Measurements from ENCODE around the gene FTCDNL1.

The FTCDNL1 gene

GRCh38 chr2:199792381-199792780 lies 58.6 kb downstream of the FTCDNL1 start:
- DNase-seq (ENCODE audit: low read depth in 2 of 2, low spot score in 1 of 2), result no peak

- DNase-seq (ENCODE audit: low read depth in 2 of 2, low spot score in 1 of 2), result no peak
Observed at GRCh38 chr2:199791326-199791725, 59.7 kb downstream of the FTCDNL1 start.

GRCh38 chr2:199784512-199784911 lies 66.5 kb downstream of the FTCDNL1 start:
- DNase-seq (ENCODE audit: low read depth in 2 of 2, low spot score in 1 of 2), result no peak

GRCh38 chr2:199779589-199779988 lies 71.4 kb downstream of the FTCDNL1 start:
- no peak for DNase-seq (ENCODE audit: low read depth in 2 of 2, low spot score in 1 of 2)

- no peak for DNase-seq (ENCODE audit: low read depth in 2 of 2, low spot score in 1 of 2)
Observed at GRCh38 chr2:199778655-199779054, 72.3 kb downstream of the FTCDNL1 start.

DNA sequence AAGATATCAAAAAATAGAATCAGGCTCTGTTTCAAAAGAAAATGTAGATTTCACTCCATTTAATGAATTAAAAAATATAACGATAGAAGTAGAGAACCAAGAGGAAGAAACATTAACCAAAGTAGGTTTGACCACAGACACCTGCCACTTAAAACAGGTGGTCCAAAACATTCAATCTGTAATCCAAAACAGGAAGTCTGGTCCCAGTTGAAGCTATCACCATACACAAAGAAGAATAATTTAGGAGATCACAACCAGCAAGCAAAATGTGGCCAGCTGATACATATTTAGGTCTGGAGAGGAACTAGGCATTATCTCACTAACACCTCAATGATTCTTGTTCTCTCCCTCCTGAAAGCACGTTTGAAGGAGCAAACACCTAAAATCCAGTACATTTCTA lies 73.1 kb downstream of the FTCDNL1 start:
- DNase-seq (ENCODE audit: low read depth in 2 of 2, low spot score in 1 of 2), result no peak

- no peak for DNase-seq (ENCODE audit: low read depth in 2 of 2, low spot score in 1 of 2)
Observed at GRCh38 chr2:199777315-199777714, 73.7 kb downstream of the FTCDNL1 start.

DNA sequence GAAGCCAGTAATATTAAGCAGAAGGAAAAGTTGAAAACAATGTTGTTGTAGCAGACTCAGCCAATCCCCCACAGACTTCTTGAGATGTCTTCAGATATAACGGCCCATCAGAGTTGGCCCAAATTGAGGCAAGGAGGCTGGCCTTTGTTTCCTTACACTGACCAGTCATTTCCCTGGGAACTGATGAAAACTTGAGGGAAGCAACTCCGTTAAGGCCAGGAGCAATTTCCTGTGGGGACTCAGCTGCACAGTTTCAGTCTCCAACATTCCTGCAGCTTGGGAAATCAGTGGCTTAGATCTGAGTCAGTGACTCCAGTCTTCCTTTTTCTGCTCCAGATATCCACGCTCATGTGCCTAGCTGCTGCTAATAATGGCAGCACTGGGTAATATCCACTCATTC lies 75.7 kb downstream of the FTCDNL1 start:
- DNase-seq (ENCODE audit: low read depth in 2 of 2, low spot score in 1 of 2), result no peak

GRCh38 chr2:199772035-199772976 lies 78.7 kb downstream of the FTCDNL1 start:
- no peak for DNase-seq (ENCODE audit: low read depth in 2 of 2, low spot score in 1 of 2)

DNA sequence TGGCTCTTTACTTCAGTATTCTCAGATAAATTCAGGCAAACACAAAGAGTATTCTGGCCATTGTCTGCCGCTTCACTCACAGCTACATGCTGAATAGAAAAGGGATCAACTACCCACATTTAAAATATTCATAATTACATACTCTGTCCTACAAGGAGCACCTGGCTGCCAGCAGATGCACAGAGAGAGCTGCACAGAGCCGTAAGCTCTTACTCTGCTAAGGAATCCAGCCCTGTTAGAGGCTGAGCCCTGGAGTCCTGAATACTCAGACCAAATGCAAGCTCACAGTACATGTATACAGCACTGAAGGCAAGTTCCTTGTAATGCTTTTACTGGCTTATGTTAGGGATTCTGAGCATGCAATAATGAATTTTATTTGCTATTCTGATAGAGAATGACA lies 80.3 kb downstream of the FTCDNL1 start:
- DNase-seq (ENCODE audit: low read depth in 2 of 2, low spot score in 1 of 2), result no peak

GRCh38 chr2:199765646-199766045 lies 85.3 kb downstream of the FTCDNL1 start:
- DNase-seq (ENCODE audit: low read depth in 2 of 2, low spot score in 1 of 2), result no peak

- no peak for DNase-seq (ENCODE audit: low read depth in 2 of 2, low spot score in 1 of 2)
Observed at GRCh38 chr2:199764273-199764800, 86.7 kb downstream of the FTCDNL1 start.

GRCh38 chr2:199762963-199763362 lies 88.0 kb downstream of the FTCDNL1 start:
- no peak for DNase-seq (ENCODE audit: low read depth in 2 of 2, low spot score in 1 of 2)

- DNase-seq (ENCODE audit: low read depth in 2 of 2, low spot score in 1 of 2), result no peak
Observed at GRCh38 chr2:199760574-199760973, 90.4 kb downstream of the FTCDNL1 start.

DNA sequence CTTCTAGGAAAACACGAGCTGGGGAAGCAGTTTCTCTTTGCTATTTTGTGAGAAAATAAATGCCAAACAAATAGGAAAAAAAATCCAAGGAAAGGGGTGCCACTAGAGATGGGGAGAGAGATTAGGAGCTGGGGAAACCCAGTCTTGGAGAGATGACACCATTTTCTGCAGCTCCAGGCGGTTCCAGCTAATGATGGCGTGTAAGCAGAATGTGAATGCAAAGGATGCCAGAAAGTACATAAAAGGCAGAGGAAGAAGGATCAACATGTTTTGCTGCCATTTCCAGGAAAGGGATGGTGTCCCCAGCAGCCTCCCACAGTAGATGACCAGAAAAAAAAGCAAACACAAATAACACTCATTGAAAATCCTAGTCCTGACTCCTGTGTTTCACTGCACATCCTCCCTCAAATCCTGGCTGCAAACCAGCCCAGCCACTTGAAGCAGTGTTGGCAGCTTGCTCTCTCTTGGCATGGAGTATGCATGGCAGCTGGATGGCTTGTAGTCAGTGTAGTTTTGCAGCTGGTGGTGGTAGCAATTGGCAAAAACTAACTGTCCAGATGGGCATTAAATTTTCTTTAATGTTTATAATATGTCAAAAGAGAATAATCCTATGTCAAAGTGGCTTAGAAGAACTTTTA lies 93.6 kb downstream of the FTCDNL1 start:
- DNase-seq (ENCODE audit: low read depth in 2 of 2, low spot score in 1 of 2), result no peak

DNA sequence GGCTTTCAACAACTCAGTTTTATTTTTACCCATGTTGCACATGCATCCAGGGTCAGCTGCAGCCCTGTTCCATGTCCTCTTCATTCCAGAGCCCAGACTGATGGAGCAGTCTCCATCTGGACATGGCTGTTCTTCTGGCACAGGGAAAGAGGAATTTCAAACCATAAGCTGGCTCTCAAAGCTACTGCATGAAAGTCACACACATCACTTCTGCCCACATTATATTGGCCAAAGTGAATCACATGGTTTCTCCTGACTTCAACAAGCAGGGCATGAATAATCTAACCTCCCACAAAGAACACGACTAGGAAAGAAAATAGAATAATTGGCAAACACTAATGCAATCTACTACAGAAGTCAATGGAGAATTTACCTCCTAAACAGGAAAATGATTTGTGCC lies 94.2 kb downstream of the FTCDNL1 start:
- no peak for DNase-seq (ENCODE audit: low read depth in 2 of 2, low spot score in 1 of 2)

- no peak for DNase-seq (ENCODE audit: low read depth in 2 of 2, low spot score in 1 of 2)
Observed at GRCh38 chr2:199756211-199756610, 94.8 kb downstream of the FTCDNL1 start.

GRCh38 chr2:199754766-199755165 lies 96.2 kb downstream of the FTCDNL1 start:
- no peak for DNase-seq (ENCODE audit: low read depth in 2 of 2, low spot score in 1 of 2)

GRCh38 chr2:199751492-199752120 lies 99.4 kb downstream of the FTCDNL1 start:
- no peak for DNase-seq (ENCODE audit: low read depth in 2 of 2, low spot score in 1 of 2)

- no peak for DNase-seq (ENCODE audit: low read depth in 2 of 2, low spot score in 1 of 2)
Observed at GRCh38 chr2:199749571-199749970, 101.4 kb downstream of the FTCDNL1 start.

DNA sequence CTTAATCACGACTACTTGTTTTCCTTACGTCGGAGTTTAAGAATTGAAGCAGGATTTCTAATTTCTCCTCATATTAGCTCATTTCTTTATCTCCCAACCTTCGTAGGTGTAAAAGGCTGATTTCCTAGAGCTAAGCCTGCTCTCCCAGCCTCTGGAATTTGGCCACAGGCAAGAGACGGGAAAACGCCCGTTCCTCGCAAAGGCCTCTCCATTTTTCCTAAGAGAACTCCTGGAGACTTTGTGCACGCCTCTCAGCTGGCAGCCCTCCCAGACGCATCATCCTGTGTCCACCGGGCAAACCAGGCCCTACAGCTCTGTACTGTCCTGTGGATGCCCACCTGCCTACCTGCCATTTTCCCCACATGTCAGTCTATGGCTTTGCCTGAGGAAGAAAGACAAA lies 106.3 kb downstream of the FTCDNL1 start:
- DNase-seq (ENCODE audit: low read depth in 2 of 2, low spot score in 1 of 2), result no peak

DNA sequence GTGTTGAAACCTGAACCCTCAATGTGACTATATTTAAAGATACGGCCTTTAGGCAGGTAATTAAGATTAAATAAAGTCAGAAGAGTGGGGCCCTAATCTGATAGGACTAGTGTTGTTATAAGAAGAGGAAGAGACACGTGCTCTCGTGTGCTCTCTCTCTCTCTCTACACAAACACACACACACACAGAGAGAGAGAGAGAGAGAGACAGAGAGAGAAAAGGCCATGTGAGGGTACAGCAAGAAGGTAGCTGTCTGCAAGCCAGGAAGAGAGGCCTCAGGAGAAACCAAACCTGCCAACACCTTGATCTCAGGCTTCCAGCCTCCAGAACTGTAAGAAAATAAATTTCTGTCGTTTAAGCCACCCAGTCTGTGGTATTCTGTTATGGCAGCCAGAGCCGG lies 106.7 kb downstream of the FTCDNL1 start:
- no peak for DNase-seq (ENCODE audit: low read depth in 2 of 2, low spot score in 1 of 2)

All from stimulated activated CD8-positive, alpha-beta memory T cell treated with anti-CD3 and anti-CD28 coated beads, Interleukin-4, amount 100 ng/mL, for 1 hour (primary cell).